HepG2 (cell line): Measurements from ENCODE around the gene MLLT11. TPM values are rescaled to one million over a fixed set of nuclear protein-coding genes. Genes with fewer than 3 reads are reported as not detected.

Experiments
- ATRX ChIP-seq: sonication (generic); formaldehyde crosslinking; IDR thresholded peaks from 2 replicates; pipeline ENCODE4 v1.4.0; 2020; ENCODE audit warnings: missing genetic modification reagents, borderline replicate concordance
- CHD2 ChIP-seq: IDR thresholded peaks from 2 replicates; pipeline ENCODE4 v1.6.1; 2011; ENCODE audit warnings: low read depth, low read length, improper control_type of control experiment
- GABPA ChIP-seq, 2 experiments: IDR thresholded peaks; 2 replicates each; pipeline ENCODE4 v1.6.1; 2011 to 2016; ENCODE audit warnings: low read depth in 2 of 2, low read length in 1 of 2, missing biosample characterization in 1 of 2, missing genetic modification characterization in 1 of 2
- HMG20A ChIP-seq: IDR thresholded peaks from 2 replicates; pipeline ENCODE4 v1.6.1; 2016; ENCODE audit warnings: borderline replicate concordance
- KLF12 ChIP-seq: sonication (generic); formaldehyde crosslinking; IDR thresholded peaks from 2 replicates; pipeline ENCODE4 v1.4.0; 2020; ENCODE audit warnings: missing genetic modification reagents, borderline replicate concordance
- MZF1 ChIP-seq: sonication (generic); formaldehyde crosslinking; IDR thresholded peaks from 2 replicates; pipeline ENCODE4 v1.8.1; 2023; ENCODE audit warnings: mild to moderate bottlenecking, missing genetic modification reagents, borderline replicate concordance
- SNAI1 ChIP-seq: sonication (generic); formaldehyde crosslinking; IDR thresholded peaks from 2 replicates; pipeline ENCODE4 v1.5.0; 2020; ENCODE audit warnings: mild to moderate bottlenecking, missing genetic modification reagents, borderline replicate concordance
- SUZ12 ChIP-seq: fragments of 150-350 bp; IDR thresholded peaks from 2 replicates; pipeline ENCODE4 v1.6.1; 2014; ENCODE audit warnings: low read depth, low read length
- THAP9 ChIP-seq: sonication (generic); formaldehyde crosslinking; IDR thresholded peaks from 2 replicates; pipeline ENCODE4; 2020; ENCODE audit warnings: missing genetic modification reagents, mild to moderate bottlenecking, borderline replicate concordance
- ZNF335 ChIP-seq: sonication (generic); formaldehyde crosslinking; IDR thresholded peaks from 2 replicates; pipeline ENCODE4 v1.4.0; 2020; ENCODE audit warnings: missing genetic modification reagents
- ZNF362 ChIP-seq: sonication (generic); formaldehyde crosslinking; IDR thresholded peaks from 2 replicates; pipeline ENCODE4 v1.4.0; 2020; ENCODE audit warnings: missing genetic modification reagents, mild to moderate bottlenecking, borderline replicate concordance
- ZNF577 ChIP-seq: sonication (generic); formaldehyde crosslinking; IDR thresholded peaks from 2 replicates; pipeline ENCODE4 v1.4.0; 2020; ENCODE audit warnings: mild to moderate bottlenecking, low read depth, missing genetic modification reagents, borderline replicate concordance
- ZNF879 ChIP-seq: sonication (generic); formaldehyde crosslinking; IDR thresholded peaks from 2 replicates; pipeline ENCODE4 v1.8.1; 2023; ENCODE audit warnings: missing genetic modification reagents
- polyA plus RNA-seq, 8 experiments: library from polyadenylated mRNA; depleted of rRNA in 3 of 8; stranded (reverse) in 7 of 8; unstranded in 1 of 8; fragments of >200 nt; fragmentation: Illumina TruSeq in 4 of 8; extraction: Trizol in 4 of 8; gene quantifications; 2 replicates each; pipeline versions ENCODE4 v1.2.1 to v1.2.3, GENCODE V29; 2011 to 2016; ENCODE audit warnings: low read depth in 4 of 8, missing spikeins in 1 of 8, mixed read lengths in 1 of 8; ENCODE audit not compliant: insufficient read depth in 1 of 8
- total RNA-seq, 5 experiments: library from RNA; depleted of rRNA; stranded (reverse); fragments of >200 nt; fragmentation: Illumina TruSeq; extraction: Trizol; gene quantifications; 2 replicates each; pipeline ENCODE4 v1.2.3, GENCODE V29; 2016; ENCODE audit warnings: low read depth in 1 of 5
- TF ChIP-seq, protein P1 (sequence below): sonication (generic); formaldehyde crosslinking; IDR thresholded peaks from 2 replicates; pipeline ENCODE4 v1.4.0; 2020; ENCODE audit warnings: missing genetic modification reagents
- TF ChIP-seq, protein P2 (sequence below): sonication (generic); formaldehyde crosslinking; IDR thresholded peaks from 2 replicates; pipeline ENCODE4 v1.4.0; 2020; ENCODE audit warnings: missing genetic modification reagents, borderline replicate concordance
- TF ChIP-seq, protein P3 (sequence below): sonication (generic); formaldehyde crosslinking; IDR thresholded peaks from 2 replicates; pipeline ENCODE4 v1.4.0; 2020; ENCODE audit warnings: mild to moderate bottlenecking, missing genetic modification reagents

MLLT11 gene
- total and polyA plus RNA-seq, 2 of the 13 experiments (the other 11 are each of a cell fraction or from before 2014, with no cell fraction given): 0.21 to 0.22 TPM

GRCh38 chr1:151012684-151013471 lies 47.3 kb upstream of the MLLT11 start (continued):
- TF ChIP-seq, protein P1, sequence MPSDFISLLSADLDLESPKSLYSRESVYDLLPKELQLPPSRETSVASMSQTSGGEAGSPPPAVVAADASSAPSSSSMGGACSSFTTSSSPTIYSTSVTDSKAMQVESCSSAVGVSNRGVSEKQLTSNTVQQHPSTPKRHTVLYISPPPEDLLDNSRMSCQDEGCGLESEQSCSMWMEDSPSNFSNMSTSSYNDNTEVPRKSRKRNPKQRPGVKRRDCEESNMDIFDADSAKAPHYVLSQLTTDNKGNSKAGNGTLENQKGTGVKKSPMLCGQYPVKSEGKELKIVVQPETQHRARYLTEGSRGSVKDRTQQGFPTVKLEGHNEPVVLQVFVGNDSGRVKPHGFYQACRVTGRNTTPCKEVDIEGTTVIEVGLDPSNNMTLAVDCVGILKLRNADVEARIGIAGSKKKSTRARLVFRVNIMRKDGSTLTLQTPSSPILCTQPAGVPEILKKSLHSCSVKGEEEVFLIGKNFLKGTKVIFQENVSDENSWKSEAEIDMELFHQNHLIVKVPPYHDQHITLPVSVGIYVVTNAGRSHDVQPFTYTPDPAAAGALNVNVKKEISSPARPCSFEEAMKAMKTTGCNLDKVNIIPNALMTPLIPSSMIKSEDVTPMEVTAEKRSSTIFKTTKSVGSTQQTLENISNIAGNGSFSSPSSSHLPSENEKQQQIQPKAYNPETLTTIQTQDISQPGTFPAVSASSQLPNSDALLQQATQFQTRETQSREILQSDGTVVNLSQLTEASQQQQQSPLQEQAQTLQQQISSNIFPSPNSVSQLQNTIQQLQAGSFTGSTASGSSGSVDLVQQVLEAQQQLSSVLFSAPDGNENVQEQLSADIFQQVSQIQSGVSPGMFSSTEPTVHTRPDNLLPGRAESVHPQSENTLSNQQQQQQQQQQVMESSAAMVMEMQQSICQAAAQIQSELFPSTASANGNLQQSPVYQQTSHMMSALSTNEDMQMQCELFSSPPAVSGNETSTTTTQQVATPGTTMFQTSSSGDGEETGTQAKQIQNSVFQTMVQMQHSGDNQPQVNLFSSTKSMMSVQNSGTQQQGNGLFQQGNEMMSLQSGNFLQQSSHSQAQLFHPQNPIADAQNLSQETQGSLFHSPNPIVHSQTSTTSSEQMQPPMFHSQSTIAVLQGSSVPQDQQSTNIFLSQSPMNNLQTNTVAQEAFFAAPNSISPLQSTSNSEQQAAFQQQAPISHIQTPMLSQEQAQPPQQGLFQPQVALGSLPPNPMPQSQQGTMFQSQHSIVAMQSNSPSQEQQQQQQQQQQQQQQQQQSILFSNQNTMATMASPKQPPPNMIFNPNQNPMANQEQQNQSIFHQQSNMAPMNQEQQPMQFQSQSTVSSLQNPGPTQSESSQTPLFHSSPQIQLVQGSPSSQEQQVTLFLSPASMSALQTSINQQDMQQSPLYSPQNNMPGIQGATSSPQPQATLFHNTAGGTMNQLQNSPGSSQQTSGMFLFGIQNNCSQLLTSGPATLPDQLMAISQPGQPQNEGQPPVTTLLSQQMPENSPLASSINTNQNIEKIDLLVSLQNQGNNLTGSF (CRISPR knock-in tag): no peak
- no peak for TF ChIP-seq SNAI1 (CRISPR knock-in tag)
- no peak for TF ChIP-seq SUZ12
- no peak for TF ChIP-seq ZNF577 (CRISPR knock-in tag)
- TF ChIP-seq HMG20A (CRISPR knock-in tag): peak; percentile 77
- TF ChIP-seq, protein P2, sequence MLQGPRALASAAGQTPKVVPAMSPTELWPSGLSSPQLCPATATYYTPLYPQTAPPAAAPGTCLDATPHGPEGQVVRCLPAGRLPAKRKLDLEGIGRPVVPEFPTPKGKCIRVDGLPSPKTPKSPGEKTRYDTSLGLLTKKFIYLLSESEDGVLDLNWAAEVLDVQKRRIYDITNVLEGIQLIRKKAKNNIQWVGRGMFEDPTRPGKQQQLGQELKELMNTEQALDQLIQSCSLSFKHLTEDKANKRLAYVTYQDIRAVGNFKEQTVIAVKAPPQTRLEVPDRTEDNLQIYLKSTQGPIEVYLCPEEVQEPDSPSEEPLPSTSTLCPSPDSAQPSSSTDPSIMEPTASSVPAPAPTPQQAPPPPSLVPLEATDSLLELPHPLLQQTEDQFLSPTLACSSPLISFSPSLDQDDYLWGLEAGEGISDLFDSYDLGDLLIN (CRISPR knock-in tag): no peak
- no peak for TF ChIP-seq CHD2
- no peak for TF ChIP-seq GABPA (IDR thresholded peaks at IDR 0.05; ENCODE audit: low read depth, low read length)
- peak; percentile 48; the same call in 1 of the 2 replicates for TF ChIP-seq GABPA (CRISPR knock-in tag; IDR thresholded peaks at IDR 0.05; ENCODE audit: low read depth)
- TF ChIP-seq, protein P3, sequence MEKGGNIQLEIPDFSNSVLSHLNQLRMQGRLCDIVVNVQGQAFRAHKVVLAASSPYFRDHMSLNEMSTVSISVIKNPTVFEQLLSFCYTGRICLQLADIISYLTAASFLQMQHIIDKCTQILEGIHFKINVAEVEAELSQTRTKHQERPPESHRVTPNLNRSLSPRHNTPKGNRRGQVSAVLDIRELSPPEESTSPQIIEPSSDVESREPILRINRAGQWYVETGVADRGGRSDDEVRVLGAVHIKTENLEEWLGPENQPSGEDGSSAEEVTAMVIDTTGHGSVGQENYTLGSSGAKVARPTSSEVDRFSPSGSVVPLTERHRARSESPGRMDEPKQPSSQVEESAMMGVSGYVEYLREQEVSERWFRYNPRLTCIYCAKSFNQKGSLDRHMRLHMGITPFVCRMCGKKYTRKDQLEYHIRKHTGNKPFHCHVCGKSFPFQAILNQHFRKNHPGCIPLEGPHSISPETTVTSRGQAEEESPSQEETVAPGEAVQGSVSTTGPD: no peak
- TF ChIP-seq THAP9: no peak
- no peak; the same call in 1 of the 2 replicates for TF ChIP-seq KLF12
- TF ChIP-seq ZNF362 (CRISPR knock-in tag): 0 out of 2 replicates have a peak, but pooled peaks have one; percentile 39
- no peak for TF ChIP-seq ZNF335 (CRISPR knock-in tag)
- TF ChIP-seq MZF1: no peak
- TF ChIP-seq ATRX (CRISPR knock-in tag): no peak
- TF ChIP-seq ZNF879 (CRISPR knock-in tag): no peak
